ENCODE data around the gene RASAL2.

RASAL2 gene

GRCh38 chr1:178093951-178094738 lies at the start of gene RASAL2:
TSS of gene RASAL2 (plus strand) at chr1:178094104. CDS start at chr1:178094493, 389 bp downstream.
- no peak for DNase-seq

- DNase-seq, result no peak
These were observed 47.2 kb upstream of the RASAL2 start for GRCh38 chr1:178046591-178047270.

- no peak for DNase-seq
These were observed 46.4 kb upstream of the RASAL2 start for GRCh38 chr1:178047403-178048093.

- DNase-seq, result no peak
These were observed 45.5 kb upstream of the RASAL2 start for GRCh38 chr1:178048426-178048825.

GRCh38 chr1:178048883-178049282 lies 45.0 kb upstream of the RASAL2 start:
- DNase-seq, result no peak

- no peak for DNase-seq
These were observed 43.8 kb upstream of the RASAL2 start for GRCh38 chr1:178050084-178050483.

GRCh38 chr1:178051071-178051470 lies 42.8 kb upstream of the RASAL2 start:
- no peak for DNase-seq

GRCh38 chr1:178052650-178053461 lies 41.0 kb upstream of the RASAL2 start:
- DNase-seq, result no peak

- no peak for DNase-seq
These were observed 38.8 kb upstream of the RASAL2 start for GRCh38 chr1:178055093-178055492.

GRCh38 chr1:178055779-178056471 lies 38.0 kb upstream of the RASAL2 start:
- DNase-seq, result no peak

GRCh38 chr1:178057141-178057765 lies 36.7 kb upstream of the RASAL2 start:
- no peak for DNase-seq

GRCh38 chr1:178057912-178058534 lies 35.9 kb upstream of the RASAL2 start:
- DNase-seq, result no peak

- DNase-seq, result no peak
These were observed 32.9 kb upstream of the RASAL2 start for GRCh38 chr1:178060789-178061556.

GRCh38 chr1:178061620-178062019 lies 32.3 kb upstream of the RASAL2 start:
- no peak for DNase-seq

GRCh38 chr1:178064191-178064821 lies 29.6 kb upstream of the RASAL2 start:
- no peak for DNase-seq

GRCh38 chr1:178065250-178065649 lies 28.7 kb upstream of the RASAL2 start:
- DNase-seq, result no peak

GRCh38 chr1:178066296-178066907 lies 27.5 kb upstream of the RASAL2 start:
- DNase-seq, result no peak

- no peak for DNase-seq
These were observed 26.8 kb upstream of the RASAL2 start for GRCh38 chr1:178066908-178067614.

GRCh38 chr1:178071811-178072210 lies 22.1 kb upstream of the RASAL2 start:
- DNase-seq, result no peak

Measured in activated T-cell treated with anti-CD3 and anti-CD28 coated beads for 4 hours (primary cell).